KMS-11 (cell line): ENCODE results near the gene FMNL2.

Experiments used
- H2AFZ ChIP-seq: fragments of 200-600 bp; sonication (generic); 2 replicates; pipeline ENCODE4 v1.6.1; 2016; ENCODE audit warnings: antibody characterized with exemption, mixed run types, low read depth
- H3K27ac ChIP-seq: fragments of 200-600 bp; sonication (generic); 2 replicates; pipeline ENCODE4 v1.6.1; 2016; ENCODE audit warnings: mild to moderate bottlenecking, mixed run types
- H3K27me3 ChIP-seq: fragments of 200-600 bp; sonication (generic); 2 replicates; pipeline ENCODE4 v1.6.1; 2017; ENCODE audit warnings: mild to moderate bottlenecking, low read depth, mixed run types, moderate library complexity; ENCODE audit not compliant: insufficient read depth
- H3K36me3 ChIP-seq: fragments of 200-600 bp; sonication (generic); 2 replicates; pipeline ENCODE4 v1.6.1; 2017; ENCODE audit warnings: mild to moderate bottlenecking, mixed run types; ENCODE audit not compliant: insufficient read depth
- H3K4me1 ChIP-seq: fragments of 200-600 bp; sonication (generic); 2 replicates; pipeline ENCODE4 v1.6.1; 2016; ENCODE audit warnings: mild to moderate bottlenecking, low read depth, mixed run types; ENCODE audit not compliant: poor library complexity, severe bottlenecking
- H3K4me2 ChIP-seq: fragments of 200-600 bp; sonication (generic); 2 replicates; pipeline ENCODE4 v1.7.0; 2016; ENCODE audit warnings: mild to moderate bottlenecking, mixed run types
- H3K4me3 ChIP-seq: fragments of 200-600 bp; sonication (generic); IDR thresholded peaks from 2 replicates; pipeline ENCODE4 v1.6.1; 2017; ENCODE audit warnings: low read depth, low read length, mixed read lengths; ENCODE audit not compliant: insufficient read depth
- H3K79me2 ChIP-seq: fragments of 200-600 bp; sonication (generic); 2 replicates; pipeline ENCODE4 v1.6.1; 2016; ENCODE audit warnings: low read depth, mixed run types; ENCODE audit not compliant: insufficient read depth
- H3K9ac ChIP-seq: fragments of 200-600 bp; sonication (generic); 2 replicates; pipeline ENCODE4 v1.6.1; 2016; ENCODE audit warnings: mild to moderate bottlenecking, mixed run types
- H4K20me1 ChIP-seq: fragments of 200-600 bp; sonication (generic); 2 replicates; pipeline ENCODE4 v1.6.1; 2016; ENCODE audit warnings: mild to moderate bottlenecking, mixed run types; ENCODE audit not compliant: insufficient read depth
- CTCF ChIP-seq: fragments of 200-600 bp; sonication (generic); conservative IDR thresholded peaks from 2 replicates; pipeline ENCODE4 v1.6.1; 2017; ENCODE audit warnings: low read depth, mild to moderate bottlenecking, antibody characterized with exemption, low read length, moderate library complexity, mixed read lengths

FMNL2 gene

GRCh38 chr2:152352616-152353015 lies 17.6 kb downstream of the FMNL2 start:
- Histone ChIP-seq H3K79me2 (no peaks in the 10 kb centered on the region; the same call in 1 of the 2 replicates), H4K20me1 (no peaks in the 10 kb centered on the region), H3K4me2 (no peak overlapping the region), H3K4me3 (no peak overlapping the region), H3K36me3 (no peaks in the 10 kb centered on the region), H3K9ac (no peak overlapping the region), H3K4me1 (no peaks in the 10 kb centered on the region), H3K27me3 (no peaks in the 10 kb centered on the region), H2AFZ (no peak overlapping the region), H3K27ac (no peak overlapping the region)
- TF ChIP-seq CTCF = no peak

GRCh38 chr2:152353364-152353763 lies 18.4 kb downstream of the FMNL2 start:
- Histone ChIP-seq H3K27me3 (no peaks in the 10 kb centered on the region), H2AFZ (no peak overlapping the region), H3K27ac (no peak overlapping the region), H3K36me3 (no peaks in the 10 kb centered on the region), H3K79me2 (no peaks in the 10 kb centered on the region; the same call in 1 of the 2 replicates), H3K9ac (no peak overlapping the region), H3K4me2 (no peak overlapping the region), H3K4me3 (no peak overlapping the region), H3K4me1 (no peaks in the 10 kb centered on the region), H4K20me1 (no peaks in the 10 kb centered on the region)
- TF ChIP-seq CTCF = no peak

- H3K79me2 ChIP-seq = no peaks in the 10 kb centered on the region; the same call in 1 of the 2 replicates
These were observed 19.2 kb downstream of the FMNL2 start for GRCh38 chr2:152354069-152354755.

GRCh38 chr2:152354909-152355308 lies 19.9 kb downstream of the FMNL2 start:
- Histone ChIP-seq H3K79me2 (no peaks in the 10 kb centered on the region; the same call in 1 of the 2 replicates), H3K27me3 (no peaks in the 10 kb centered on the region), H3K4me2 (no peak overlapping the region), H3K4me1 (peaks cover under 1% of the 10 kb centered on the region), H3K36me3 (no peaks in the 10 kb centered on the region), H3K4me3 (no peak overlapping the region), H3K9ac (no peak overlapping the region), H4K20me1 (no peaks in the 10 kb centered on the region), H3K27ac (no peak overlapping the region), H2AFZ (no peak overlapping the region)
- TF ChIP-seq CTCF = no peak

More at GRCh38 chr2:152354069-152354755, 19.2 kb downstream of the FMNL2 start:
- no peaks in the 10 kb centered on the region for H3K4me1 ChIP-seq
- no peak overlapping the region for H3K9ac ChIP-seq
- H2AFZ ChIP-seq = no peak overlapping the region
- no peak overlapping the region for H3K27ac ChIP-seq
- no peaks in the 10 kb centered on the region for H3K27me3 ChIP-seq
- H4K20me1 ChIP-seq = no peaks in the 10 kb centered on the region
- H3K36me3 ChIP-seq = no peaks in the 10 kb centered on the region
- TF ChIP-seq CTCF = no peak
- H3K4me2 ChIP-seq = no peak overlapping the region
- H3K4me3 ChIP-seq = no peak overlapping the region
